Measurements from ENCODE around the gene GALNT6. TPM values are rescaled to one million over a fixed set of nuclear protein-coding genes. Genes with fewer than 3 reads are reported as not detected.
A peak's percentile ranks its signal among the peaks of the same experiment; 100 is the strongest.
"Not testable (repeated sequence)": the region's sequence is repeated elsewhere in the genome, so short reads cannot be mapped to it uniquely, and the experiment has no call there.

Gene GALNT6
- total RNA-seq, 1 experiment from 2014 or later = 48.0 TPM

DNA sequence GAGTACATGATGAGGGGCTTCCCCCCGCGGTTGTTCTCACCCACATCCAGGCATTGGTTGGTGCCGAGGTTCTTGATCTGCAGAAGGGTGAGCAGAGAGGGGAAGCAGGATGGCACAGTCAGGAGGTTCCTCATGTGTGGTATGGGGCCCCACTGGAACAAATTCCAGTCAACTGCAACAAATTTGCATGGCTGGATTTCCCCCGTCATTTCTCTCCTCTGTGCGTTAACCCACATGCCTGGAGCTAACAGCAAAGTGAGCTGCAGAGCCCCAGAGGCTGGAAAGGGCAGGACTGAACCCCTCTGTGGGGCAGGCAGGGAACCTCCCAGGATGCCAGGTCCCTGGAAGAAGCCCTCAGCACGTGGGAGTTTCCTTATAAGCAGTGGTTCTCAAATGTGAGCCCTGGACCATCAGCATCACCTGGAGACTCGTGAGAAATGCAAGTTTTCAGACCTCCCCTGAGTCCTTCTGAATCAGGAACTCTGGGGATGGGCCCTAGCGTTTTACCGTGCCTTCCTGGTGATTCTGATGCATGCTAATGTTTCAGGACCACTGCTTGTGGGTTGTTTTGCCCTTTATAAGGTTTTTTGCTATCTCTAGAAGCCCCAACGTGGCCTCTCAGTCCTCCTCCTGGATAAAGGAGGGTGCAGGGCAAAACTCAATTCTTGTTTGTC, 33.7 kb downstream of the GALNT6 start:
- DNase-seq (ENCODE audit: low read depth) = no peak

DNA sequence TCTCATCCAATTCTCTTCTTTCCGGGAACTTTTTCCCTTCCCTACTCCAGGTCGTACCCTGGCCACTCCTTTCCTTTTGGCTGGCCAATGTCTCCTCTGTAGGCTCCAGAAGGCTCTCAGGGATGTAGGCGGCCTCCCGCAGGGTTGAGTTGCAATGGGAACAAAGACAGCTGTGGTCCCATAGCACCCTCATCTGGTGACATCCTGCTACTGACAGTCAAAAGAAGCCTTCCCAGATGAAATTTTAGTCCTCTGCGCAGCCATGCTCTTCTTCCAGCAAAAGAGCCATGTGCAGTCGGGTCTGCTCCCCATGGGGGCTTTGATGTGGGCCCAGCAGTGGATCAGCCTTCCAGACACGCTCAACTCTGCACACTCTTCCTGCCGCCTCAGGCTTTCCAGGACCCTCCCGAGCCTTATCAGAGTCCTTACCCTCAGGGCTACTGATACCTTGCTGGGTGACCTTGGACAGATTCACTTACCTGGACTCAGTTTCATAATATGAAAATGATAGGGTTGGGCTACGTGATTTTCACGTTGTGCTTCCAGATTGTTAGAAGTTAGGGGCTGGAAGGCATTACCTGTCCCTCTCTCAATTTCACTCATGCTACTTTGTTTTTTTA, 39.2 kb downstream of the GALNT6 start:
- peak; percentile 59 for DNase-seq (ENCODE audit: low read depth)

DNA sequence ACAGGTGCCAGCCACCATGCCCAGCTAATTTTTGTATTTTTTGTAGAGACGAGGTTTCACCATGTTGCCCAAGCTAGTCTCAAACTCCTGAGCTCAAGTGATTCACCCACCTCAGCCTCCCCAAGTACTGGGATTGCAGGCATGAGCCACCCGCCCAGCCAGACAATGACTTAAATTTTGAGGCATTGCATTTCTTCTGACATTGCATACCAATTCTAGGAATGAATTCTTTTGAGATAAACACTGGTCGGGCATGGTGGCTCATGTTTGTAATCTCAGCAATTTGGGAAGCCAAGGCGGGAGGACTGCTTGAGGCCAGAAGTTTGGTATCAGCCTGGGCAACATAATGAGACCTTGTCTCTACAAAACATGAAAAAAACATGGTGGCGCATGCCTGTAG, 42.2 kb downstream of the GALNT6 start:
- peak; percentile 60 for DNase-seq (ENCODE audit: low read depth)

DNA sequence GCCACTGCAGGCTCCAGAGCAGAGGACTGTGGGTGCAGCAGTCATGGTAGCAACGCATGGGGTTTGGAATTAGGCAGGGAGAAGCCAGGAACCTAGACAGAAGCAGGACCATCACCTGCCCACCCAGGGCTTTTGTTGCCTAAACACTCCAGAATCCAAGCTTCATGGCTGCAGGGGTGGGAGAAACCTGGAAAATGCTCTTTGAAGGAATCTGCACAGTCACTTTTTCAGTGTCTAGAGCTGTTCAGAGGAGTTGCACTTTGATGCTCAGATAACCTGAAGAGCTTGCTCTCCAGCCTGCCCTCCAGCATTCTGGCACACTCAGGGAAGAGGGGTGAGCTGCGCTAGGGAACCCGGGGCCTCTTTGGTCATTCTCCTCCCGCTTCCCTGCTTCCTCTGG, 43.1 kb downstream of the GALNT6 start:
- DNase-seq (ENCODE audit: low read depth) = no peak

DNA sequence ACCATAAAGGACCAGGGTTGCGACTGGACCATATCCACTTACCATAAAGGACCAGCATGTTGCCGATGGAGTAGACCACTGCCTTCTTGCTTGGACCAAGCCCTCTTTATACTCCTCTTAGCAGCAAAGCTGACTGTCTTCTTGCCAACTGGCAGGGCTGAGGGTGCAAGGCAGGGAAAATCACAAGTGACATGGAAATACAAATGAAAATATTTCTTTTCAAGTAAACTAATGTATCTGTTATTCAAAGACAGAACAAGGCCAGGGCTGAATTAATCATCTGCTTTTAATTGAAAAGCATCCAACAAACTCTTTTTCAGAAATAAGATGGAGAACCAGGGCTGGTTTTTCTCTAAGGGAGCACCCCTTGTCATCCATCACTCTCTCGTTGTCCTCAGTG, 44.6 kb downstream of the GALNT6 start, which contains the start of gene CELA1:
Gene CELA1, minus strand, starts transcription at position 99 of the 400 bp plus-strand sequence. Its CDS starts 41 bp downstream, at position 58.
- no peak for DNase-seq (ENCODE audit: low read depth)

DNA sequence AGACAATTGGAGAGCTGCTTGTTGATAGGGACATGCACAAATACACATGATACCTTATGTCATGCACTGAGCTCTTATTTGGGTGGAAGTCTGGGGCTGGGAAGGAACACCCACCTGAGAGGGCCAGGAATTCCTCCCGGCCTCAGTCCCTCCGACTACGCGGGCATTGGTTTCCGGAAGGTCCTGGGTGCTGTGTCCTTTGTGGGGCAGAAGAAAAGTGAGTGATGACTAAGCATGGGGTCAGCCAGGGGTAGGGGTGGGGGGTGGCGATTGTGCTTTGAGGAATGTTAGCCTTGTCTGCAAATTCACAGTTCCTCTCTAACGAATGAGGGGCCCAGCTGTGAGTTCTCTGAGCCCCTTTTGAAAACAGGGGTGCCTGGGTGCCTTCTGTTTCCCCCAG, 45.5 kb downstream of the GALNT6 start:
- peak; percentile 63 for DNase-seq (ENCODE audit: low read depth)

DNA sequence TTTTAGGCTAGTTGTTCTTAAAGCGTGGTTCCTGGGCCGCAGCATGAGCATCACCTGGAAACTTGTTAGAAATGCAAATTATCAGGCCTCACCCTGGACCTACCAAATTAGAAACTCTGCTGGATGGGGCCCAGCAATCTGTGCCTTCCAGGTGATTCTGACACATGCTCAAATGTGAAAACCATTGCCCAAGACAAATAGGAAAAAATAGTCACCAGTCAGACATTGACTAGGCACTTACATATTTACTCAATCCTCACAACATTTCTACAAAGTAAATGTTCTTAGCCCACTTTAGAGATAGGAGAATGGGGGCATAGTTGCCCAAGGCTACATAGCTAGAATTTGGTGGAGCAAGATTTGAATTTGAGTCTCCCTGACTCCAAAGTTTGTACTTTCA, 48.0 kb downstream of the GALNT6 start:
- DNase-seq (ENCODE audit: low read depth) = no peak

DNA sequence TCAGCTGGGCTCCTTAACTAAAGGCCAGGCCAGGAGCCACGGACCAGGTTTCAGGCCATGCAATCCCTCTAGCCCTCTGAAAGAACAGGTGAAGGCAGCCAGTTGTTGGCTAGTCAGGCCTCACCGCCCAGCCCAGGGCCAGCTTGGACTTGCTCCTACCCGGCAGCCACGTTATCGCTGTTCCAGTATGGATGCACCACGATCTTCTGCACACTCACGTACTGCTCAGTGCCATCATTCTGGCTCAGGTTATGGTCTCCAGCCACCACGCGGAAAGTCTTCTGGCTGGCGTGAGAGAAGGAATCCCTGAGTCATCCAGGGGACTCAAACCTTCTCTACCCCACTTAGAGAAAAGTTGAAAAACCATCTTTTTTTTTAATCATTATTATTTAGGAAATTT, 48.8 kb downstream of the GALNT6 start:
- no peak for DNase-seq (ENCODE audit: low read depth)

DNA sequence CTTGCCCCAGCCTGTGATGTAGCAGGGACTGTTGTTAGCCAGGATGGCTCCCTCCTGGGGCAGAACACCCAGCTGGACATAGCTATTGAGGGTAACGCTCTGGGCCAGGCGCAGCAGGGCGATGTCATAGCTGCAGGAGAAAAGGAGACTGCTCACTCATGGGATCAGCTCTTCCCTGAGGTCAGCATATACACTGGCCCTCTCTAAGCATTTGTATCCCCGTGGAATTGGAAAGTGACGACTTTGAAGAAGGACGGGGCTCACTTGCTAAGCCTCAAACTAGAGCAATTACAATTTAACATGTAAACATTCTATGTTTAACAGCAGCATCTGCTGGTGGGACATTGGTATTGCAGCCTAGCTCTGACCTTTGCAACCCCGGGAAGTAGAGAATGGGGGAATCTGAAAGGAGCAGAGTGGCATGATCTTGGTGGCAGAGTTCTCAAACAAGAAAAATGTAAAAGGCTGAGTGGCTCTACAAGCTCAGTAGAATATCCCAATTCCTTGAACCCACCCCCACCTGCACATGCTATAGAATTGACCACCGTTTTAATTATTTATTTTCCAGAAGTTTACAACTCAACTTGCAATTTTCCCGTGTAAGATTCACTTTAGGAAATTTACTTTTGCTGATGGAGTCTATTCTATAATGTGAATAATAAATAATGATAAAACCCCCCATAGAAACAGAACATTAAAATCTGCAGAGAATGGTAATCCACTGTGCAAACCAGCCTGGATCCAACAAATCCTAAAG, 49.8 kb downstream of the GALNT6 start:
- peak; percentile 66 for DNase-seq (ENCODE audit: low read depth)

DNA sequence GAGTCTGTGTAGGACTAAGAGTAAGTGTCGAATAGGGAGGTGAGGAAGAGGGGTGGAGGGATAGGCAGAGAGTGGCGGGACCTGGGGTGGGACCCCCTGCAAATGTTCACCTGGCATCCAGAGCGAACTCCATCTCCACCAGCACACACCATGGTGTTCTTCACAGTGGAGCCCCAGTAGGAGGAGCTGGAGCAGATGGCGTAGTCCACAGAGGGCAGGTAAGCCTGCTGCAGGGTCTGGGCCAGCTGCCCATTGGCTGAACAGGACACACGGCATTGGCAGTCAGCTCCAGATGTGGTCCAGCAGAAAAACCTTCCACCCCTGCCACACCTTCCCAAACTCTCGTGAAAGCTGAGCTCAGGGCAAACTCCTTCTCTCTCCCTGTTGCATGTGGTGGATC, 51.5 kb downstream of the GALNT6 start:
- DNase-seq (ENCODE audit: low read depth) = no peak

DNA sequence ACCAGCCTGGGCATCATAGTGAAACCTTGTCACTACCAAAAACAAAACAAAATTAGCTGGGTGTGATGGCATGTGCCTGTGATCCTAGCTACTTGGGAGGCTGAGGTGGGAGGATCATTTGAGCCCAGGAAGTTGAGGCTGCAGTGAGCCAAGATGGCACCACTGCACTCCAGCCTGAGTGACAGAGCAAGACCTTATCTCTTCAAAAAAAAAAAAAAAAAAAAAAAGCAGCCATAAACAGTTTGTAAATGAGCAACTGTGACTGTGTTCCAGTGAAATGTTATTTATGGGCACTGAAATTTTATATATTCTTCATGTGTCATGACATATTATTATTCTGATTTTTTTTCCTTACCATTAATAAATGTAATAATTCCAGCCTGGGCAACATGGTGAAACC, 53.9 kb downstream of the GALNT6 start:
- DNase-seq (ENCODE audit: low read depth) = not testable (repeated sequence)

DNA sequence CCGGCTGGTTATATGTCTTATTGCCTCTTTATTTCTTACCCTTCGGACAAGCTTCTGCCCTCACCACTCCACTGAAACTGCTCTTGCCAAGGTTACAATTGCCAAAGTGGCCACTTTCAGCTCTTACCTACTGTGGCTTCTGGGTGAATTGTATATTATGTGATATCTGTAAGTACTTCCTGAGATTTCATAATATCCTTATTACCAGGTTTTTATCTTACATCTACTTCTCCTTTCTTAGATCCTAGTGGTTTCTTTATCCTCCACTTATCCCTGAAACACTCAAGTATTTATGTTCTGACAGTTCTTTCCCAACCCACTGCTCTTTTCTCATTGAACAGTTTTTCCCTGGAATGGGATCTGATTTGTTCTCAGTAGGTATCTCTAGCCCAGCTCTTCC, 55.3 kb downstream of the GALNT6 start:
- DNase-seq (ENCODE audit: low read depth) = no peak

DNA sequence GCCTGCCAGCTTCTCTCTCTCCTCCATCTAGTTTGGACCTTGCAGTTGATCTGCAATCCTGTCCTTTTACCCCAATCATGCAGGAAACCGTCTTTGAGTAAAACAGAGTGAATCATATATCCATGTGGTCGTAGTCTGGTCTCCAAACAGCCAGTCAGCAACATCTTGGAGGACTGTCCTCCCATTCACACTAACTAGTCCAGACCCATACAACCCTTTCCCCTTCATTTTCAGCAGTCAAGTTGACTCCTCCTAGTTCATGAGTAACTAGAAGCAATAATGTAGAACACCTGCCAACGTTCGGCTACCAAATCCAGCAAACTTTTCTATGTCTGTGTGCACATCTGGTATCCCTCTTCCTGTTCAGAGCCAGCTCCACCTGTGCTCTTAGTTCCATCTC, 56.4 kb downstream of the GALNT6 start:
- DNase-seq (ENCODE audit: low read depth) = peak; percentile 22

DNA sequence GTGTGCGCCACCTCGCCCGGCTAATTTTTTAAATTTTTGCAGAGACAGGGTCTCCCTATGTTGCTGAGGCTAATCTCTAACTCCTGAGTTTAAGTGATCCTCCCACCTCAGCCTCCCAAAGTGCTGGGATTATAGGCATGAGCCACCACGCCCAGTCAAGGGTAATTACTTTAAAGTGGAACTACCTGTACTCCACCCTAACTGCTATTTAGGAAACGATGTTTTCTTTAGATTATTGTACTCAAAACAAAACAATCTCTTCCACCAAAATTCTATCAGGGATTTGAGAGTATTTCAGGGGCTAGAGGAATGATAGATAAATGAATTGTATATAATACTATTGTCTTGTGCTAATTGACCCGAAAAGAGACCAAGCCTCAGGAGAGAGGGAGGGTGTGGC, 57.7 kb downstream of the GALNT6 start:
- no peak for DNase-seq (ENCODE audit: low read depth)

DNA sequence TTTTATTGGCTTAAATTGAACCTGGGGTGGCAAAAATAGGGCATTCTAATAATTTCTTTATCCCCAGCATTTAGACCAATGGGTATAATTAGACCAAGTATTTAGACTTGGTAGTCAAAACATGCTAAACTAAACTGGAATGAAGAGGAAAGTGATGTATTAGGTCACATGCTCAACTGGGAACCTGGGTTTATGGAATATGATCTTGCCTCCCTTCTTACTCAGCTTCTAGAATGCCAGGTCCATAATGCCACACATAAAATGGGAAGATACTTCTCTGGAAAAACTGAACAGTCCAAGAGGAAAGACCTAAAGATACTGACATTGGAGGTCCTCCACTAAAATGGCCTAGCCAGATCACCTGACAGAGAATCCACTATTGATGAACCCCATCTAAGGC, 61.0 kb downstream of the GALNT6 start:
- no peak for DNase-seq (ENCODE audit: low read depth)

DNA sequence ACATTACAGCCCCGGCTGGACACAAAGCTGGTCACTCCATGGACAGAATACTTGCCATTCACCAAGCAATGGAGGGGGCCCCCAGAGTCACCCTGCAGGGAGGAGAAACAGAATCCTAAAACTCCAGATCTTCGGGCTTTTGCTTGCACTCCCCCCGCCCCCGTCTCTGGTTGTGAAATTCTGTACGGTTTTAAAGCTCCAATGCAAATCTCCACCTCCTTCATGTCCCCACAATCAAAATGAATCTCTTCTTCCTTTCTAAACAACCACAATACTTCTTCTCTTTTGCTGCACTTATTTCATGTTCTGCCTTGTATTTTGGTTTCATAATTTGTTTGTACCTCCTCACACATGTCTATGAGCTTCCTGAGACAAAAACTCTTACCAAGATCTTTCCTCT, 61.5 kb downstream of the GALNT6 start:
- no peak for DNase-seq (ENCODE audit: low read depth)

DNA sequence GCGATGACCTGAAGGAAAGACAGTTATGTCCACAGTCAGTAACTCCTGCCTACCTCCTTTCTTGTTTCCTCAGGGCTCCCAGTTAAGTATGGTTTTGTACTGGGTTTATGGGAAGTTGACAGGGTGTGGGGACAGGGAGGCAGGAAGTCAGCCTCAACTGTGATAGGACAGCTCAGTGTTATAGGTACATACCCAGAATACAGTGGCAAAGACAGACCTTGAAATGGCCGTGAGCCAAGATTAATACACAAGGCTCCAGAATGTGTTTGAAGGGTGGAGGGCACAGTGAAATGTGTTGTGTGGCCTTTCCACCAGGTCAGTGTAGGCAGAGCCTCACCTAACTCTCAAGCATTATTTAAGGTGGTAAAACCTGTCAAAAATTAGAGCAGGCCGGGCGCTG, 62.6 kb downstream of the GALNT6 start:
- no peak for DNase-seq (ENCODE audit: low read depth)

DNA sequence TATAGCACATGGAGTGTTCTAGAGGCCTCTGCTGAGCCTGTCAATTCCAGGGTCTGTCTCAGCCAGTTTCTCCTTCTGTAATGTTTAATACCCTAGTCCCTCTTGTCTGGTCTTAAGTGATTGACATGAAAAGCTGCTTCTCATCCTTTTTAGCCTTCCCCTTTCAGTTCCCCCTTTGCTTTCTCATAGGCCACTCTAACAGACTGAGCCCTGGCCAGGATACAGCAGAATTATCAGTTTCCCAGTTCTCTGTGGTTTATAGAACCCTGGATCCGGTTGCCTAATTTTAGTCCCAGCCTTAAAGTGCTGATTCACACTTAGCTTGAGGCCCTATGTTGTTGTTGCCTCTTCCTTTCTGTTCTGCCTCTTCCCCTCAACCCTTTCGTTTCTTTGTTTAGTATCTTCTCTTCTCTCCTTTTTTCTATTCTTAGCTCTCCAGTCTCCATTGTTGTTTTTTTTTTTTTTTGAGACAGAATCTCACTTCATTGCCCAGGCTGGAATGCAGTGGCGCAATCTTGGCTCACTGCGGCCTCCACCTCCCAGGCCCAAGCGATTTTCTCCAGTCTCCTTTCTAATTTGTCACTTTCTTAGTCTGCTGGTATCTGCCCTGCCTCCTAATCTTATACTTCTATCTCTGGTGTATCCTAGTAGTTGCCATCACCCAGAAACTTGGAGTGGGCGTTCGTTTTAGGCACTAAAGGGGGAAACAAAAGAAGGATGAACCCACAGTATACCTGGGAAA, 64.3 kb downstream of the GALNT6 start:
- DNase-seq (ENCODE audit: low read depth) = peak; percentile 74

DNA sequence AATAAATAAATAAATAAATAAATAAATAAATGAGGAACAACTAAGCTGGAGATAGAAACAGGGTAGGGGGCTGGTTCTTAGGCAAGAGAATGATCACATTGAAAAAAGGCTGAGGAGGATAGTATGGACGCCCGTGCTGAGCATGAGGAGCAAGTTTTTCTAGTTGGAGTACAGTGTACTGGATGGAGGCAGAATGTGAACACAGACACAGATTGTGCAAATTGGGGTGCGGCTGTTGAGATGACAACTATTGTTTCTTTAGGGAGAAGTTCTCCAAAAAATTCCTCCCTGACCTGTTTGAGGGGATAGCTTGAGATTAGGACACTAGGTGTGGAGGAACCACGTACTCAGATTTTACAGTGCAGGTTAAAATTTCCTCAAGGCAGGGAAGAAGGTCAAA, 66.3 kb downstream of the GALNT6 start:
- no peak for DNase-seq (ENCODE audit: low read depth)

DNA sequence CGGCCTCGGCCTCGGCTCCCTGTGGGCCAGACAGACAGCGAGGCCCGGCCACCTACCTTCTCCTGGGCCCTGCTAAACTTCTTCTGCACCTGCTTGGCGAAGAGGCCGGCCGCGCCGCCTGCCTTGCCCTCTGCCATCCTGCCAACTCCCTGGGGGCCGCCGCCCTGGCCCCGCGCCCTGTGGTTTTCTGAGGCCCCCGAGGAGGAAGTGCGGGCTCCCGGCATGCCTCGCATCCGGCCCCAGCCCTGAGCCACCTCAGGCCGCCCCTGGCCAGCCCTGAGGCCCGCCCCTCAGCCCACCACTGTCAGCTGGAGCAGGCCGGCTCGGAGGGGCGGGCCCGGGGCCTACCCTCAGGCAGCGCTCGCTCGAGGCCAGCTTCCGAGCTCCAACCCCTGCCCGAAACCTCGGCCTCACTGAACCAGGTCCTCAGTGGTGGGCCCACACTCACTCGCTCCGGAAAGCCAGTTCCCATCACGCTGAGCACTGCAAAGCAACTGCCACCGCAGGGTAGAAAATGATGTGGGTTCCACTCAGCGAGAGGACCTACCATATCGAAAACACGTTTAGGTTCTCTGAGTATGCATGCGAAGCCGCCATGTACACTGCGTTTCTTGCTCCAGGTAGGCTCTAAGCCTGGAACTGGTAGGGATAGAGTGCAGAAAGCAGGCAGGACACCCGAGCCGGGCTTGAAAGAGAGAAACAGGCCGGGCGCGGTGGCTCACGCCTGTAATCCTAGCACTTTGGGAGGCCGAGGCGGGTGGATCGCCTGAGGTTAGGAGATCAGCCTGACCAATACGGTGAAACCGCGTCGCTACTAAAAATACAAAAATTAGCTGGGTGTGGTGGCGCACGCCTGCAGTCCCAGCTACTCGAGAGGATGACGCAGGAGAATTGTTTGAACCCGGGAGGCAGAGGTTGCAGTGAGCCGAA, 67.0 kb downstream of the GALNT6 start, which contains the start of gene BIN2:
Gene BIN2, minus strand, starts transcription at position 209 of the 930 bp plus-strand sequence. Its CDS starts 72 bp downstream, at position 137.
- no peak for DNase-seq (ENCODE audit: low read depth)

All from M059J (cell line).